Stimulated activated CD4-positive, alpha-beta T cell treated with anti-CD3 and anti-CD28 coated beads, Interleukin-2, amount 100 ng/mL, for 4 hours (primary cell): ENCODE results near the gene NRG3.

Experiments used
- DNase-seq: peaks from one replicate; pipeline ENCODE4 v3.0.0-alpha.2; 2020; ENCODE audit warnings: low read depth

The NRG3 gene

DNA sequence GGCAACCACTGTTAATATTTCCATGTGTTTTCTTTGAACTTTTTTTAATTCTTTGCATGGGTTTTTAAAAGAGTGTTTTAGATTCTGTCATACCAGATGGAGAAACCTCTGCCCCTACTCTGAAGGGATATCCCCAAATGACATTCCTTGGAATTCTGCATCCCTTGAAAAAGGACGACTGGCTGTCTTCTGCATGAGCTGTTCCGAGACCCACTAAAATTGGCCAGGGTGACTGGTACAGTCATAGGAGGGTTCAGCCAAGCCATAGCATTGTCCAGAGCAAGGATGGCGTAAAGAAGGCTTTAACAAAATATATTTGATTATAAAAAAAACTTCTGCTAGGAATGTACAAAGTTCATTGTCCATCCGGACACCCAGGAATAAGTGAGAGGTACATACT is 952.9 kb downstream of the NRG3 start:
- no peak for DNase-seq

DNA sequence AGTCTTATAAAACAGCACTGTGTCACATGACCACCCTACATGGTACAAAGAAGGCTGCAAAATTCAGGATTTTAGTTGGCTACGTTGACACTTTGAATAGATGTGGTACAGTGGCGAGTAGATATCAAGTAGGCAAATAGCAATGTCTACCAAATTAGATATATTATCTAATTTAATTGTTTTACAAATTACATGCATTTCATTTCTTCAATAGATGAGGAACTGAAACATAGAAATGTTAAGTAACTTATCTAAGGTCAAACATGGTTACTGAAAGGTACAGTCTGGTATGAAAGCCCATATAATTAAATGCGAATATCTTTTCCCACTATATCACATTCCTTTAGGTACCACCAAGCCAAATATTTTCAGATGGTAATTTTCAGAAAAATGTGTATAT is 972.2 kb downstream of the NRG3 start:
- no peak for DNase-seq

DNA sequence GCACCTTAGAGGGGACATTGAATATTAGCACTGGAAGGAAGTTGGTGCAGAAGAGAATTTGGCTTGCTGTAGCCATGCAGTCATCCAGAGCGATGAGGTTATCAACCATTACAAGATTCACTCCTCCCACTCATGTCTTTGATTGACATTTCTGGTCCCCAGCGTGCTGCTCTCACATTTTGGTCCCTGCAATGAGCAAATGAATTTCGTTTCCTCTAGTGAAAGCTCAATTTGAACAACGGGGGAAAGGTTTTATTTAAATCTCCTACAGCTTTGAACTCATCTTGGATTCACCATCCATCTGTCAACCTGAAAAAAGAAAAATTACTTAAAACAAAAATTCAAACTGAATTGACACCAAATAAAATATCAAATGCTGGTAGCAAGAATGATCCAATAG is 975.2 kb downstream of the NRG3 start:
- no peak for DNase-seq

GRCh38 chr10:82856957-82857613 is 982.1 kb downstream of the NRG3 start:
- no peak for DNase-seq

DNA sequence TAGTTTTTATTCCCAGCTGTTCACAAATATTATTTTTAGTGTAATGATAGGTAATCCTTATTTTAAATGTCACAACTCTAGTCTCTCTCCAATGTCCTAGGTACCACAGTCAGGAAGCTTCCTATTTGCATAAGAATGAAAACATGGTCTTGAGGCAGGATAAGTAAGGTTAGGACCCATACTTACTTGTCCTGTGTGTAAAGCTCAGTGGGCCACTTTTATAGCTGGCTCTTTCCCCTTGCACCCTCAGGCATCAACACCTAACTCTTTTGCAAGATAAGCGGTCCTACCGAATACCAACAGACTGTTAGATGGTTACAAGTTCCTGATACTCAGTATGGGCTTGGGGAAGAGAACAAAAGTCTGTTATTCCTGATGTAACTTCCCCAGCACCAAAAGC is 986.9 kb downstream of the NRG3 start:
- no peak for DNase-seq

DNA sequence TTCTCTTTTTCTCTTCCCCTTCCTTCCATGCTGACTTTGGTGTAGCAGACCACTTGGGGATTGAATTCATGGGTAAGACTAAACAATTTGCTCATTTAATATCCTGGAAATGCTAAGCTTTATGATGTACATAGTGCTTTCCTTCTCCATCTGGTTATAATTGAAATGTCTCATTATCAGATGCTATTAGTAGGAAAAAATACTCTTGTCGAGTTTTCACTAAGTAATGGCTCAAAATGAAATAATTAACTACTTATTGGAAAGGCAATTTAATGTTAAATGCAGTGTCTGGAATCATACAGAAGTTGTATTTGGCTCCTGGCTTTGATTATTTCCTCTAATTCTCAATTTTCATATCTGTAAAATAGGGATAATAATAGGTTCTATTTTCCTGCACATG is 990.4 kb downstream of the NRG3 start:
- no peak for DNase-seq

DNA sequence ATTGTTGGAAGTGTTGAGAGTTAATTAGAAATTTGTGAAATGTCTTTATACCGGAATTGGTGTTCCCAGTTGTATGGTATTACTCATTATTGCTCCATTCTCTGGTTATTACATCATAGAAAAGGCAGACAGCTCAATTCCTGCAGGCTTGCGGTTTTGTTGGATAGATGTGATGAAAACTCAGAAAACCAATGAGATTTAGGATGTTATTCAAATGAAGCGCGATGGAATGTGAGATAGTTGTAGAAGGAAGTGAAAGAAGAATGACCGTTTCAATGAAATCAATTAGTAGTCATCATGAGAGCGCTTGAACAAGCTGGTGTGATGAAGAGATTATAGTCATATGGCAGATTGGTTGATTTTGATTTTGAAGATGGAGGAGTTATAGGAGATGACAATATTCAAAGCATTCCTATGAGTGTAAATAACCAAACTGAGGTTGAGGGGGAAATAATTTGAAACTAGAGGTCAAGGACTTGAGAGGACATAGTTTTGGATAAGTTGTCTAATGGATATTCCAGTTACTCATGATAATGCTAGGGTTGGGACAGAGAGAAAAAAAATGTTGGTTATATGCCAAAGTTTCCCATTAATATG is 991.5 kb downstream of the NRG3 start:
- no peak for DNase-seq

- DNase-seq, result no peak
These were observed 992.1 kb downstream of the NRG3 start for GRCh38 chr10:82867056-82867455.

DNA sequence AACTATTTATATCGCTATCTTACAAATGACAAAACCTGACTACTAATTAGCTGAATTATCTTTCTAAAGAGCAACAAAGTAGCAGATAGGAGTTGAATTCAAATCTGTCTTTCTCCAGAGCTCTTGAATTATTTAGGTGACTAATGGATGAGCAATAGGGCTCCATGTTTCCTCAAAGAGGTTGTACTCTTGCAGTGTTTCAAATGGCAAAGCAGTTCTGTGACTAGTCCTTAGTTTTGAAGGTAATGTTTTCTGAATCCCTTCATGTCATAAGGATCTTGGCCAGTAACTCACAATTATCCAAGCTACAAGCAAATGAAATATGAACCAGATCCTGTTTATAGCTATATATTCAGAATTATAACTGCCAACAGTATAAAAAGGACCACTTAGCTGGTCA is 999.7 kb downstream of the NRG3 start:
- DNase-seq, result no peak

- DNase-seq, result no peak
These were observed 1005.8 kb downstream of the NRG3 start for GRCh38 chr10:82880776-82881290.

- no peak for DNase-seq
These were observed 1007.7 kb downstream of the NRG3 start for GRCh38 chr10:82882722-82883121.

GRCh38 chr10:82883603-82884002 is 1008.6 kb downstream of the NRG3 start:
- no peak for DNase-seq

GRCh38 chr10:82887488-82887887 is 1012.5 kb downstream of the NRG3 start:
- DNase-seq, result no peak

DNA sequence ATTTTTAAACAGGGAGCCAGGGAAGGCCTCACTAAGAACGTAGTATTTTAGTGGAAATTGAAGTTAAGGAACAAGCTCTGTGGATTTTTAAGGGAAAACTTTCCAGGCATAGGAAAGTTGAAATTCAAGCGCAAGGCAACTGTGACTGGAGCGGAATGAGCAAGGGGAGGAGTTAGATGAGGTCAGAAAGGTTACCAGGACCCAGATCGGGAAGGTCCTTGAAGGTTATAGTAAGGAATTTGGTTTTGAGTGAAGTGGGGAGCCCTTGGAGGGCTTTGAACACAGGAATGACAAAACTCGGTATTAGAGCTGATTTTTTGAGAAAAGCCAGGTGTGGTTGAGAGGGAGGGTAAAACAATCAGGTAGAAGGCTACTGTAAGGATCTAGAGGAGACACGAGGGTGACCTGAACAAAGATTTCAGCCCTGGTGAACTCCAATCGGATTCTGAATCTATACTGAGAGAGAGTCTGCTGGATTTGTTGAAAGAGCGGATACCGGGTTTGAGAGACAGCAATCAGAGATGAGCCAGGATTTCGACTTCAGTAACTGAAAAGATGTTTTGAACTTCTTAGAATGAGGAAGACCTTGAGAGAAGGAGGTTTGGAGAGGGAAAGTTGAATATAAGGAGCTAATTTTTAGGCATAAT is 1013.9 kb downstream of the NRG3 start:
- no peak for DNase-seq

DNA sequence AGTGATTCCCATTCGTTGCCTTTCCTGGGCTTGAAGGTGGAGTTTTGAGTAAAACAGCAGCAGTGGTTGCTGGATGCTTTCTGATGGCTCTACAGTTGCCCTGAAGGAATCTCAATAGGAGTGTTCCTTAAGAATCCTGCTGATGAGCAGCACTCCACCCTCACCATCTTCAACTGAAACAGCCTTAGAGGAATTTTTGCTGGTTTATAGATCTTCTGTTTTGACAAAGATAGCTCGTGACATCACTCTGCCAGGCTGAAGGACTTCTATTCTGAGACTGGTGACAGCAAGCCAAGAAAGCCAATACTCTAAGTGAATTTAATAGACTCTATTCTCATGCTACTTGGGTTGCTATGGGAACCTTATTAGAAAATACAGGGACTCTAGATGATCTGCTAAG is 1014.7 kb downstream of the NRG3 start:
- DNase-seq, result no peak

DNA sequence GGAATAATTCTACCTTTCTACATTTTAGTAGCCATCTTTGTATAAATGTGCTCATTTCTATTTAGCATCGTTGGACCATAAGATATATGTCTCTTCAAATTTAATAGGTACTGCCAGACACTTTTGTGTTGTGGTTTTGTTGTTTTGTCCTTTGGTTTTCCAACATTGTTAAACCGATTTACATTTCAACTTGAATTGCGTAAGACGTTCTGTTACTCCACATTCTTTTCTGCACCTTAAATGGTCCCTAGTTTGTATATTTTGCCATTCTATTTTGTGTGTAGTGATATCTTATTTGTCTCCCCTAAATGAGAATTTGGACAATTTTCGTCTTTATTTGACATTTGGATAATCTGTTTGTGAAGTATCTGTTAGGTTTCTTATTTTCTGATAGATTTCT is 1015.6 kb downstream of the NRG3 start:
- DNase-seq, result no peak

GRCh38 chr10:82908096-82908495 is 1033.1 kb downstream of the NRG3 start:
- DNase-seq, result no peak

DNA sequence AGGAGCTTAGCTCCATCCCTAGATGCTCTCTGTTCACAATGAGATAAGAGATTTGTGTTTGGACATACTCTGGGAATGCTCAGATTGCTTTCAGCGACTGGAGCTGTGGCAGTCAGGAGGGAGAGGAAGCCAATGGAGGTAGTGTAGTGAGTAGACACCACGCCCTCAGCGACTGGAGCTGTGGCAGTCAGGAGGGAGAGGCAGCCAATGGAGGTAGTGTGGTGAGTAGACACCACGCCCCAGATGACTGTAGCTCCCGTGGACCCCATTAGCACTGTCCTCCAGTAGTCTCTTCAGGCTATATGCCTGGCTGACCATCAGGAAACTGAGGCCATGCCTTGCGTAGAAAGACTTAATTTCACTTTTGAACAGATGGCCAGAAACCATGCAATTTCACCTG is 1033.8 kb downstream of the NRG3 start:
- DNase-seq, result no peak

- no peak for DNase-seq
These were observed 1035.3 kb downstream of the NRG3 start for GRCh38 chr10:82910301-82910700.

DNA sequence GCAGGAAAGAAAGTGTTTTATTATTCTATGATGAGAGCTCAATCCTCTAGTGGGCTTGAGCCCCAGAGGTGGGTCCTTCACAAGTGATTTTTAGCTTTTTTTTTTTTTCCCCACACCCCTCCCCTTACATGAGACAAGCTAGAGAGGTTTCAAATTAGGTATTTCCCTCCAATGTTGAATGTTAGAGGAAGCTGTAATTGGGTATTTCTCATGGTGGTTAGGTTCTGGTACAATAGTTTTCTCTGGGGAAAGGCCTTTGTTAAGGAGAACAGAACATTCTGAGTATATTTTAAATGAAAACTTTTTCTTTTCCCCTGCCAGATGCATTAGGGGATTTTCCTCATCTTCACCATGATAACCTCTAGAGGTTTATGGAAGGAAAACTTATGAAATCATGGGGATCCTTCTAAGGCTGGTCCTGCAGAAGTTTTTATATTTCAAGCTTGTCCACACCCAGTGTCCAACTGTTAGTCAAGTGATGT is 1039.7 kb downstream of the NRG3 start:
- DNase-seq, result no peak

- DNase-seq, result no peak
These were observed 1041.9 kb downstream of the NRG3 start for GRCh38 chr10:82916941-82917340.

- DNase-seq, result no peak
These were observed 1043.0 kb downstream of the NRG3 start for GRCh38 chr10:82918022-82918421.

GRCh38 chr10:82922046-82922445 is 1047.1 kb downstream of the NRG3 start:
- no peak for DNase-seq
